Karpas-422 (cell line): ENCODE data around the gene ZNF644. TPM values are rescaled to one million over a fixed set of nuclear protein-coding genes. Genes with fewer than 3 reads are reported as not detected.

Experiments
- DNase-seq: peaks from one replicate; pipeline ENCODE4 v3.0.0-alpha.2; 2015
- H2AFZ ChIP-seq: fragments of 200-600 bp; sonication (generic); 2 replicates; pipeline ENCODE4 v1.6.1; 2014; ENCODE audit warnings: antibody characterized with exemption, low read length, mixed read lengths
- H3K27ac ChIP-seq: fragments of 200-600 bp; sonication (generic); 2 replicates; pipeline ENCODE4 v1.5.1; 2014; ENCODE audit warnings: mild to moderate bottlenecking, low read length, moderate library complexity
- H3K27me3 ChIP-seq: fragments of 200-600 bp; sonication (generic); 2 replicates; pipeline ENCODE4 v1.6.1; 2014; ENCODE audit warnings: low read length, mixed read lengths
- H3K36me3 ChIP-seq: fragments of 200-600 bp; sonication (generic); 2 replicates; pipeline ENCODE4 v1.6.1; 2014; ENCODE audit warnings: low read length, mixed read lengths; ENCODE audit not compliant: insufficient read depth
- H3K4me1 ChIP-seq: fragments of 200-600 bp; sonication (generic); 2 replicates; pipeline ENCODE4 v1.6.1; 2014; ENCODE audit warnings: mild to moderate bottlenecking, low read length, mixed read lengths
- H3K4me2 ChIP-seq: fragments of 200-600 bp; sonication (generic); 2 replicates; pipeline ENCODE4 v1.6.1; 2014; ENCODE audit warnings: low read length, low read depth, mild to moderate bottlenecking; ENCODE audit not compliant: poor library complexity, severe bottlenecking
- H3K4me3 ChIP-seq: fragments of 200-600 bp; sonication (generic); 2 replicates; pipeline ENCODE4 v1.5.1; 2014; ENCODE audit warnings: mild to moderate bottlenecking, antibody characterized with exemption, low read length, mixed read lengths
- H3K79me2 ChIP-seq: fragments of 200-600 bp; sonication (generic); 2 replicates; pipeline ENCODE4 v1.6.1; 2014; ENCODE audit warnings: mild to moderate bottlenecking, low read length, mixed read lengths
- H3K9ac ChIP-seq: fragments of 200-600 bp; sonication (generic); 2 replicates; pipeline ENCODE4 v1.6.0; 2014; ENCODE audit warnings: low read length
- H3K9me2 ChIP-seq: fragments of 200-600 bp; sonication (generic), shearing (Covaris generic); replicated peaks from 2 replicates; pipeline ENCODE4 v1.6.0; 2014; ENCODE audit warnings: mild to moderate bottlenecking, low read length, moderate library complexity; ENCODE audit not compliant: insufficient read depth
- H3K9me3 ChIP-seq: fragments of 300-700, 200-600 bp; sonication (generic); 2 replicates; pipeline ENCODE4 v1.6.1; 2014; ENCODE audit warnings: low read length, mixed read lengths
- H4K20me1 ChIP-seq: fragments of 200-600 bp; sonication (generic); 2 replicates; pipeline ENCODE4 v1.6.1; 2014; ENCODE audit warnings: mild to moderate bottlenecking, antibody characterized with exemption, low read length, low read depth; ENCODE audit not compliant: insufficient read depth
- total RNA-seq: library from RNA; depleted of rRNA; stranded (reverse); fragments of >200 nt; shearing (Covaris generic); gene quantifications from 2 replicates; pipeline ENCODE4 v1.2.3, GENCODE V29; 2014; ENCODE audit warnings: low replicate concordance

ZNF644 gene
- total RNA-seq, 1 experiment from 2014 or later, result 93.5 TPM

- Histone ChIP-seq H3K4me2 (no peak overlapping the region), H2AFZ (no peak overlapping the region), H3K4me3 (no peak overlapping the region), H3K27me3 (no peaks in the 10 kb centered on the region), H3K9me2 (no peaks in the 10 kb centered on the region), H3K27ac (no peak overlapping the region), H3K9ac (no peak overlapping the region), H3K9me3 (peaks cover 25% of the 10 kb centered on the region), H3K36me3 (no peaks in the 10 kb centered on the region), H3K4me1 (no peaks in the 10 kb centered on the region), H3K79me2 (no peaks in the 10 kb centered on the region), H4K20me1 (no peaks in the 10 kb centered on the region)
- no peak for DNase-seq
These were observed 140.8 kb downstream of the ZNF644 start for GRCh38 chr1:90881034-90881433.

GRCh38 chr1:90879281-90879680 lies 142.6 kb downstream of the ZNF644 start:
- no peak for DNase-seq
- Histone ChIP-seq H3K4me1 (no peaks in the 10 kb centered on the region), H3K27me3 (no peaks in the 10 kb centered on the region), H3K9ac (no peak overlapping the region), H3K4me3 (no peak overlapping the region), H3K79me2 (no peaks in the 10 kb centered on the region), H4K20me1 (no peaks in the 10 kb centered on the region), H3K36me3 (no peaks in the 10 kb centered on the region), H3K27ac (no peak overlapping the region), H3K9me3 (peaks cover 25% of the 10 kb centered on the region), H2AFZ (no peak overlapping the region), H3K9me2 (no peaks in the 10 kb centered on the region), H3K4me2 (no peak overlapping the region)

GRCh38 chr1:90876101-90876500 lies 145.7 kb downstream of the ZNF644 start:
- Histone ChIP-seq H3K79me2 (no peaks in the 10 kb centered on the region), H2AFZ (no peak overlapping the region)
- DNase-seq, result no peak

More at GRCh38 chr1:90876101-90876500, 145.7 kb downstream of the ZNF644 start:
- H3K4me2 ChIP-seq, result no peak overlapping the region
- H3K27ac ChIP-seq, result no peak overlapping the region
- H3K9me3 ChIP-seq, result peaks cover 22% of the 10 kb centered on the region
- H4K20me1 ChIP-seq, result no peaks in the 10 kb centered on the region
- no peaks in the 10 kb centered on the region for H3K9me2 ChIP-seq
- no peak overlapping the region for H3K9ac ChIP-seq
- no peaks in the 10 kb centered on the region for H3K27me3 ChIP-seq
- H3K4me3 ChIP-seq, result no peak overlapping the region
- no peaks in the 10 kb centered on the region for H3K36me3 ChIP-seq
- no peaks in the 10 kb centered on the region for H3K4me1 ChIP-seq
